ENCODE results near the gene IGFBP7.

IGFBP7 gene

DNA sequence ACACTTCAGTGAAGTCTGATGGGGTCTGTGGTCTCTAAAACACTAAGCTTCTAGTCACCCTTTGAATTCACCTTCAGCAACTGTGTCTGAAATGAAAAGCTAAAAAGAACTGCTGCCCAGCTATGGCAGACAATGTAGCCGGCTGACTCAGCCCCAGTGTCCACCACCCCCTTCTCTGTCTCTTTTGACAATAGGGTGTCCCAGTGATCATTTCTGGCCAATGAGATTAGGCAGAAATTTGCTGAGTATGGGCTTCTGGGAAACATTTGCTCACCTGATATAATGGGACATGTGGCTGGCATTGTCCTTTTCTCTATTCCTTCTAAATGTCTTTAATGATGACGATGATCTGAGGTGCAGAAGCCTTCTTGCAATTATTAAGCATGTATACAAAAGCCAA is 20.6 kb downstream of the IGFBP7 start:
- TF ChIP-seq, protein P1, sequence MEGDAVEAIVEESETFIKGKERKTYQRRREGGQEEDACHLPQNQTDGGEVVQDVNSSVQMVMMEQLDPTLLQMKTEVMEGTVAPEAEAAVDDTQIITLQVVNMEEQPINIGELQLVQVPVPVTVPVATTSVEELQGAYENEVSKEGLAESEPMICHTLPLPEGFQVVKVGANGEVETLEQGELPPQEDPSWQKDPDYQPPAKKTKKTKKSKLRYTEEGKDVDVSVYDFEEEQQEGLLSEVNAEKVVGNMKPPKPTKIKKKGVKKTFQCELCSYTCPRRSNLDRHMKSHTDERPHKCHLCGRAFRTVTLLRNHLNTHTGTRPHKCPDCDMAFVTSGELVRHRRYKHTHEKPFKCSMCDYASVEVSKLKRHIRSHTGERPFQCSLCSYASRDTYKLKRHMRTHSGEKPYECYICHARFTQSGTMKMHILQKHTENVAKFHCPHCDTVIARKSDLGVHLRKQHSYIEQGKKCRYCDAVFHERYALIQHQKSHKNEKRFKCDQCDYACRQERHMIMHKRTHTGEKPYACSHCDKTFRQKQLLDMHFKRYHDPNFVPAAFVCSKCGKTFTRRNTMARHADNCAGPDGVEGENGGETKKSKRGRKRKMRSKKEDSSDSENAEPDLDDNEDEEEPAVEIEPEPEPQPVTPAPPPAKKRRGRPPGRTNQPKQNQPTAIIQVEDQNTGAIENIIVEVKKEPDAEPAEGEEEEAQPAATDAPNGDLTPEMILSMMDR (IDR thresholded peaks at IDR 0.05; ENCODE audit: borderline replicate concordance, control extremely low read depth, extremely low read depth, insufficient read depth, missing control alignments): no peak
- no peak for DNase-seq (ENCODE audit: low spot score)
- in situ Hi-C loops (cut with MboI; ENCODE audit: low sequenced_read_pairs, unreplicated experiment): no loop called here

DNA sequence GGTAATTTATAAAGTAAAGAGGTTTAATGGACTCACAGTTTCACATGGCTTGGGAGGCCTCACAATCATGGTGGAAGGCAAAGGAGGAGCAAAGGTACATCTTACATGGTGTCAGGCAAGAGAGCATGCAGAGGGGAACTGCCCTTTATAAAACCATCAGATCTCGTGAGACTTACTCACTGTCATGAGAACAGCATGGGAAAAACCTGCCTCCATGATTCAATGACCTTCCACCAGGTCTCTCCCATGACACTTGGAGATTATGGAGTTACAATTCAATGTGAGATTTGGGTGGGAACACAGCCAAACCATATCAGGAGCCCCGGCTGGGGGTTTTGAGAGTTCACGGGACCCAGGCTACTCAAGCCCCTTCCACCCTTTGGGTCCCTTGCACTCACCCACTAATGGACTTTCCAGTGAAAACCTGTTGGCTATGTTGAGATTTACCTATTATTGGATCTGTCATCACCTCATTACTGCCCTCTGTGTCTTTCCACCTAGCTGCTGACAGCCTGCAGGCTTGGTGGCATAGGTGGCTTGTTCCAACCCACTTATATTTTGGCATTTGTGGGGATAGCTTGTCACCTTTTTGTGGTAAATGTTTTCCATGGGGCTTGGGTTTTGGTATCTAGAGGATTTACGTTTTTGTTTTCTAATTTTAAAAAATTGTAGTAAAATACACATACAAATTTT is 24.0 kb downstream of the IGFBP7 start:
- DNase-seq (ENCODE audit: low spot score): no peak
- in situ Hi-C loops (cut with MboI; ENCODE audit: low sequenced_read_pairs, unreplicated experiment): no loop called here
- TF ChIP-seq, protein P1 (IDR thresholded peaks at IDR 0.05; ENCODE audit: borderline replicate concordance, control extremely low read depth, extremely low read depth, insufficient read depth, missing control alignments): no peak

DNA sequence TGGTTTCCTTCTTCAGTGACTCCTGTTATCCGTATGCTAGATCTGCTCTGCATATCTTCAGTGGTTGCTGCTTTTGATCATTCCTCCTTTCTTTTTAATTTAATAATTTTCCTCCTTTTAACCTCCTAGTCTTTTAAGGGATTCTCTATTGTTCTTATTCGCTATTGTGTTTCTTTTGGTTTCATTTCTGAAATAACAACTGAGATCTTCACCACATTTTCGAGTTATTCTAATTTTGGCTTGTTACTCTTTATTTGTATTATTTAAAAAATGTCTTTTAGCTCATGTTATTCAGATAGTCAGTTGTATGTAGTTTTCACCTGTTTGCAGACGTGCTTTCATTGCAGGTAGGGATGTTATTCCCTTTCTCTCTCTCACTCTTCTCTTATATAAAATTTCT is 24.9 kb downstream of the IGFBP7 start:
- no peak for DNase-seq (ENCODE audit: low spot score)
- in situ Hi-C loops (cut with MboI; ENCODE audit: low sequenced_read_pairs, unreplicated experiment): no loop called here

DNA sequence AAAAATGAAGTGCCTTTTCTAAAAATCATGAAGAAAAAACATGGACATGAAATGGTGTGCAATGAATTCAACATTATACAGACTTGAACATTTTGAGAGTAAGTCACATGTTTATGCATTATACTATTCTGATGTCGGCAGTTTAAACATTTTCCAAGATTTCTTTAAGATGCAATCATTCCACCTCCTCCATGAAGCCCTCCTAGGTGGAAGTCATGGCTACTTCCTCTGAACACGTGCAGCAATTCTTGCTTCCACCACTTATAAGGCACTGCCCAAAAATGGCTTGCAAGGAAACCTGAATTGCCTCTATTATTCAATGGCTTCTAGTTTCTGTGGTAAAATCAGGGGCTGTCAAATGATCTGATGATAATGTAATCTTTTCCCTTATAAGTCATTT is 25.8 kb downstream of the IGFBP7 start:
- DNase-seq (ENCODE audit: low spot score): no peak
- in situ Hi-C loops (cut with MboI; ENCODE audit: low sequenced_read_pairs, unreplicated experiment): no loop called here
- TF ChIP-seq, protein P1 (IDR thresholded peaks at IDR 0.05; ENCODE audit: borderline replicate concordance, control extremely low read depth, extremely low read depth, insufficient read depth, missing control alignments): no peak

More for the DNA sequence above, 24.9 kb downstream of the IGFBP7 start:
- TF ChIP-seq, protein P1 (IDR thresholded peaks at IDR 0.05; ENCODE audit: borderline replicate concordance, control extremely low read depth, extremely low read depth, insufficient read depth, missing control alignments): no peak

DNA sequence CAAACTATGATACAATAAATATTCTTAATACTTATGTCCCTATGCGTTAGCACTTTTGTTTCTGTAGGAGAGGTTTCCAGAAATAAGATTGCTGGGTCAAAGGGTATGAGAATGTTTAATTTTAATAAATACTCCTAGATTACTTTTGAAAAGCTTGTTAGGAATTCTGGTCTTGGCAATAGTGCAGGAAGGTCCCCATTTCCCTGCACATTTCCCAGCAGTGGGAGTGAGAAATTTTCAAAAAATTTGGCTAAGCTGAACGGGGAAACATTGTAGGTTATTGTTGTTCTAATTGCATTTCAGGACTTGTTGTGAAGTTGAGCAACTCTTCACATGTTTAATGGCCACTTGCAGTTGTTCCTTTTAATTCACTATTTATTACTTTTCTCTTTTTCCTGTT is 27.1 kb downstream of the IGFBP7 start:
- in situ Hi-C loops (cut with MboI; ENCODE audit: low sequenced_read_pairs, unreplicated experiment): no loop called here
- TF ChIP-seq, protein P1 (IDR thresholded peaks at IDR 0.05; ENCODE audit: borderline replicate concordance, control extremely low read depth, extremely low read depth, insufficient read depth, missing control alignments): no peak
- no peak for DNase-seq (ENCODE audit: low spot score)

DNA sequence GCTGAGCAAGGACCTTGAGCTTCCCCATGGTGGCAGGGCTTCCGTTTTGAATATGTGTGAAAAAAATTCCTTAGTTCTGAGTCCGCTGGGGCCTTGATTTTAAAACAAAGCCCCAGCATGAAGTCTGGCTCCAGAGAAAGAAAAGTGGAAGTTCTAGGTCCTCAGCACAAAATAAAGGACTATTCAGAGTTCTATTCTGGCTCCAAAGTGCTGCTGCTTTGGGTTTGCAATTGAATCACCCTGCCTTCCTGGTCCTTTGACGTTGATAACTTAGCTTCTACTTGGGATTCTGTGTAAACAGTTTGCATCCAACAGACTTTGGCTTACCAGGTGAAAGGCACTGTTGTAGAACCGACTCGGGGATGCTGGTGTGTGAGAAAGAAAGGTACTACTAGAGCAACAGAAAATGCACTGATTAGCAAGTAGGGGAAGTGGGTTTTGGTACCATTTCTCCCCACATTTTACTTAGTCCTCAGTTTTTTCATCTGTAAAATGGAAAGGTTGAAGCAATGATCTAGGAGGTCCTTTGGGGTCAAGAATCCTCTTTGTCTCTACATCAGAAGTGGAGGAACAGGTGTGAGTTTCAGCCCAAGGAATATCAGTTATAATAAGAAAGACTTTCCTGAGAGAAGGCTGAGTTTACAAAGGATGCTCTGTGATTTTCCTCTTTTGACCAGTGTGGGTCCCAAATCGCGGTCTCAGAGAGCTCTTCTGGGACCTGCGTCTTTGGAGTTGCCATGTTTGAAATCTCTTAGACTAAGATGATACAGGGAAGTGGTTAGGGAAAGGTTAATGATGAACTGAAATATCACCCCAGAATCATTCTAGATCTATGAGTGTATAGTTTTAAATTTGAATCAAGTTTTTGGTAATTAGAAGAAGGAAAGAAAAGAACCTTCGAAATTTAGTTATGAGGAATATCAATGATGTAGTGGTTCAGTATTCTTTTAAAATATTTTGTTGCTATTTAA is 28.2 kb downstream of the IGFBP7 start:
- in situ Hi-C loops (cut with MboI; ENCODE audit: low sequenced_read_pairs, unreplicated experiment): no loop called here
- TF ChIP-seq, protein P1 (IDR thresholded peaks at IDR 0.05; ENCODE audit: borderline replicate concordance, control extremely low read depth, extremely low read depth, insufficient read depth, missing control alignments): no peak
- no peak for DNase-seq (ENCODE audit: low spot score)

Measured in GM13976 (cell line).